Measurements from ENCODE around the gene ZC3H15. TPM values are rescaled to one million over a fixed set of nuclear protein-coding genes. Genes with fewer than 3 reads are reported as not detected.
A peak's percentile ranks its signal among the peaks of the same experiment; 100 is the strongest.
"Not testable (repeated sequence)": the region's sequence is repeated elsewhere in the genome, so short reads cannot be mapped to it uniquely, and the experiment has no call there.

ZC3H15 gene
- total RNA-seq, 2 experiments from 2014 or later, result 67.3 to 87.2 TPM

- DNase-seq; H3K9me3 Mint-ChIP-seq (ENCODE audit: low read depth); H3K4me1 Mint-ChIP-seq; ATAC-seq; H3K27me3 Mint-ChIP-seq; CTCF ChIA-PET; H3K36me3 Mint-ChIP-seq; H3K27ac Mint-ChIP-seq; H3K4me3 Mint-ChIP-seq: not testable (repeated sequence)
Measured at GRCh38 chr2:186472722-186473493, 13.2 kb upstream of the ZC3H15 start.

GRCh38 chr2:186474239-186474638, 11.8 kb upstream of the ZC3H15 start:
- DNase-seq; CTCF ChIA-PET; H3K9me3 Mint-ChIP-seq (ENCODE audit: low read depth); H3K27ac Mint-ChIP-seq; H3K27me3 Mint-ChIP-seq; H3K4me3 Mint-ChIP-seq; H3K36me3 Mint-ChIP-seq; ATAC-seq; H3K4me1 Mint-ChIP-seq: not testable (repeated sequence)

GRCh38 chr2:186477790-186478189, 8.3 kb upstream of the ZC3H15 start:
- Mint-ChIP-seq H3K4me1 (peaks cover 5% of the 10 kb centered on the region), H3K36me3 (peaks cover 7% of the 10 kb centered on the region), H3K9me3 (ENCODE audit: low read depth) (peaks cover 2% of the 10 kb centered on the region), H3K27ac (no peak overlapping the region), H3K4me3 (no peak overlapping the region), H3K27me3 (no peaks in the 10 kb centered on the region)
- ATAC-seq, result no peak
- CTCF ChIA-PET, result no interaction called here
- no peak for DNase-seq

GRCh38 chr2:186480991-186481390, 5.1 kb upstream of the ZC3H15 start:
- ATAC-seq (no peak), DNase-seq (no peak)
- no peaks in the 10 kb centered on the region for H3K27me3 Mint-ChIP-seq
- CTCF ChIA-PET, result no interaction called here
- H3K27ac Mint-ChIP-seq, result no peak overlapping the region
- no peak overlapping the region for H3K4me3 Mint-ChIP-seq
- H3K36me3 Mint-ChIP-seq, result peaks cover 3% of the 10 kb centered on the region
- no peaks in the 10 kb centered on the region for H3K9me3 Mint-ChIP-seq (ENCODE audit: low read depth)
- H3K4me1 Mint-ChIP-seq, result peaks cover 26% of the 10 kb centered on the region

GRCh38 chr2:186484062-186484735, 1.9 kb upstream of the ZC3H15 start:
- no peaks in the 10 kb centered on the region for H3K27me3 Mint-ChIP-seq
- CTCF ChIA-PET, result no interaction called here
- no peak for ATAC-seq
- peaks cover 9% of the 10 kb centered on the region for H3K36me3 Mint-ChIP-seq
- DNase-seq, result no peak
- H3K27ac Mint-ChIP-seq, result peak overlapping the region; percentile 42
- no peaks in the 10 kb centered on the region for H3K9me3 Mint-ChIP-seq (ENCODE audit: low read depth)
- H3K4me1 Mint-ChIP-seq, result peaks cover 43% of the 10 kb centered on the region
- H3K4me3 Mint-ChIP-seq, result peak overlapping the region; percentile 98

- Mint-ChIP-seq H3K9me3 (ENCODE audit: low read depth) (no peaks in the 10 kb centered on the region), H3K4me3 (peak overlapping the region; percentile 98), H3K4me1 (peaks cover 53% of the 10 kb centered on the region), H3K27ac (peak overlapping the region; percentile 100), H3K27me3 (no peaks in the 10 kb centered on the region), H3K36me3 (peaks cover 9% of the 10 kb centered on the region)
- CTCF ChIA-PET, result interaction anchor here (0.9 to 1.9 kb wide), 3 partner anchors 18 to 156 kb away, joined by 4 to 13 read pairs (median 4); no protein-coding TSS in a partner anchor
- ATAC-seq (no peak), DNase-seq (no peak)
Measured at GRCh38 chr2:186485576-186485870, 537 bp upstream of the ZC3H15 start.

GRCh38 chr2:186486651-186487647, 889 bp downstream of the ZC3H15 start:
- H3K9me3 Mint-ChIP-seq (ENCODE audit: low read depth), result no peaks in the 10 kb centered on the region
- H3K4me3 Mint-ChIP-seq, result peak overlapping the region; percentile 98
- H3K36me3 Mint-ChIP-seq, result peaks cover 9% of the 10 kb centered on the region
- peaks cover 66% of the 10 kb centered on the region for H3K4me1 Mint-ChIP-seq
- CTCF ChIA-PET, result interaction anchor here (1.9 kb wide), 1 partner anchor 17 kb away, joined by 13 read pairs; no protein-coding TSS in a partner anchor
- DNase-seq (no peak), ATAC-seq (no peak)
- no peaks in the 10 kb centered on the region for H3K27me3 Mint-ChIP-seq
- H3K27ac Mint-ChIP-seq, result peak overlapping the region; percentile 100

- Mint-ChIP-seq H3K27ac (no peak overlapping the region), H3K9me3 (ENCODE audit: low read depth) (no peaks in the 10 kb centered on the region), H3K36me3 (peaks cover 27% of the 10 kb centered on the region), H3K27me3 (no peaks in the 10 kb centered on the region), H3K4me1 (peaks cover 47% of the 10 kb centered on the region), H3K4me3 (no peak overlapping the region)
- DNase-seq (no peak), ATAC-seq (no peak)
- CTCF ChIA-PET, result interaction anchor here (1.0 to 3.1 kb wide), 2 partner anchors 10 to 148 kb away, joined by 3 to 11 read pairs; no protein-coding TSS in a partner anchor
Measured at GRCh38 chr2:186493564-186494085, 7.6 kb downstream of the ZC3H15 start.

- CTCF ChIA-PET, result no interaction called here
- Mint-ChIP-seq H3K27ac (no peak overlapping the region), H3K4me1 (peaks cover 32% of the 10 kb centered on the region)
Measured at GRCh38 chr2:186496401-186496800, 10.3 kb downstream of the ZC3H15 start.

GRCh38 chr2:186497928-186498327, 11.9 kb downstream of the ZC3H15 start:
- no peaks in the 10 kb centered on the region for H3K27me3 Mint-ChIP-seq
- peaks cover 19% of the 10 kb centered on the region for H3K4me1 Mint-ChIP-seq
- peaks cover 39% of the 10 kb centered on the region for H3K36me3 Mint-ChIP-seq
- no peak overlapping the region for H3K27ac Mint-ChIP-seq
- H3K4me3 Mint-ChIP-seq, result no peak overlapping the region
- DNase-seq, result no peak
- H3K9me3 Mint-ChIP-seq (ENCODE audit: low read depth), result no peaks in the 10 kb centered on the region
- CTCF ChIA-PET, result no interaction called here
- no peak for ATAC-seq

More at GRCh38 chr2:186496401-186496800, 10.3 kb downstream of the ZC3H15 start:
- Mint-ChIP-seq H3K9me3 (ENCODE audit: low read depth) (no peaks in the 10 kb centered on the region), H3K27me3 (no peaks in the 10 kb centered on the region), H3K4me3 (no peak overlapping the region), H3K36me3 (peaks cover 37% of the 10 kb centered on the region)
- no peak for ATAC-seq
- DNase-seq, result no peak

GRCh38 chr2:186498834-186499233, 12.8 kb downstream of the ZC3H15 start:
- no peaks in the 10 kb centered on the region for H3K9me3 Mint-ChIP-seq (ENCODE audit: low read depth)
- peak overlapping the region; percentile 57 for H3K27ac Mint-ChIP-seq
- peaks cover 19% of the 10 kb centered on the region for H3K4me1 Mint-ChIP-seq
- no peak overlapping the region for H3K4me3 Mint-ChIP-seq
- ATAC-seq (no peak), DNase-seq (no peak)
- CTCF ChIA-PET, result interaction anchor here (2.4 kb wide), 1 partner anchor 10 kb away, joined by 8 read pairs; no protein-coding TSS in a partner anchor
- peaks cover 40% of the 10 kb centered on the region for H3K36me3 Mint-ChIP-seq
- no peaks in the 10 kb centered on the region for H3K27me3 Mint-ChIP-seq

GRCh38 chr2:186503827-186504606, 18.0 kb downstream of the ZC3H15 start:
- Mint-ChIP-seq H3K27ac (peak overlapping the region; percentile 73), H3K36me3 (peaks cover 49% of the 10 kb centered on the region), H3K9me3 (ENCODE audit: low read depth) (no peaks in the 10 kb centered on the region), H3K4me3 (peak overlapping the region; percentile 2), H3K27me3 (no peaks in the 10 kb centered on the region), H3K4me1 (peaks cover 11% of the 10 kb centered on the region)
- no peak for DNase-seq
- ATAC-seq, result peak; percentile 53
- CTCF ChIA-PET, result interaction anchor here (0.9 to 5.0 kb wide), 7 partner anchors 12 to 141 kb away, joined by 3 to 72 read pairs (median 5); partner anchors contain the start of genes ITGAV and ZC3H15

Measured in activated CD8-positive, alpha-beta memory T cell treated with anti-CD3 and anti-CD28 coated beads, Interleukin-2, amount 10 ng/mL, durations not matched to agents 7 days and 5 days (primary cell).